Measurements from ENCODE around the gene CAPZB.

CAPZB gene

DNA sequence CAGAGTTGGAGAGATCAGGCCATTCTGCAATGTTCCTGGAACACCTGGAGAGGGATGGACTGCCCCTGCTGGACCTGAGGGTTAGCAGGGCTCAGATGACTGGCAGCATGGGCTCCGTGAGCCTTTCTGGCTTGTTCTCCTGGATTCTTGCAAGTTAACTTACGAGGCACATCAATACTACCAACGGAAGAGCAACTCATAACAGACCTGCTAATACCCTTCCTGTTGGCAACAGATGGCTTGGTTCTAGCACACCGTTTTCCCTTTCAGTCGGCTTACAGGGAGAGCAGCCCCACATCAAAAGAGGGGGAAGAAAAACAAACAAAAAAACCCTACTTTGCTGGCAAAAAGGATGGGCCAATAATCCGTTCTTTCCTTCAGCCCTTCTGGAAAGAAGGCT lies 125.3 kb downstream of the CAPZB start:
- H3K4me3 ChIP-seq (ENCODE audit: low read depth, low read length): no peak overlapping the region
- TF ChIP-seq, protein P1, sequence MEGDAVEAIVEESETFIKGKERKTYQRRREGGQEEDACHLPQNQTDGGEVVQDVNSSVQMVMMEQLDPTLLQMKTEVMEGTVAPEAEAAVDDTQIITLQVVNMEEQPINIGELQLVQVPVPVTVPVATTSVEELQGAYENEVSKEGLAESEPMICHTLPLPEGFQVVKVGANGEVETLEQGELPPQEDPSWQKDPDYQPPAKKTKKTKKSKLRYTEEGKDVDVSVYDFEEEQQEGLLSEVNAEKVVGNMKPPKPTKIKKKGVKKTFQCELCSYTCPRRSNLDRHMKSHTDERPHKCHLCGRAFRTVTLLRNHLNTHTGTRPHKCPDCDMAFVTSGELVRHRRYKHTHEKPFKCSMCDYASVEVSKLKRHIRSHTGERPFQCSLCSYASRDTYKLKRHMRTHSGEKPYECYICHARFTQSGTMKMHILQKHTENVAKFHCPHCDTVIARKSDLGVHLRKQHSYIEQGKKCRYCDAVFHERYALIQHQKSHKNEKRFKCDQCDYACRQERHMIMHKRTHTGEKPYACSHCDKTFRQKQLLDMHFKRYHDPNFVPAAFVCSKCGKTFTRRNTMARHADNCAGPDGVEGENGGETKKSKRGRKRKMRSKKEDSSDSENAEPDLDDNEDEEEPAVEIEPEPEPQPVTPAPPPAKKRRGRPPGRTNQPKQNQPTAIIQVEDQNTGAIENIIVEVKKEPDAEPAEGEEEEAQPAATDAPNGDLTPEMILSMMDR (conservative IDR thresholded peaks at IDR 0.05; ENCODE audit: low read depth, low read length): no peak
- no peak for DNase-seq (ENCODE audit: low read depth)

DNA sequence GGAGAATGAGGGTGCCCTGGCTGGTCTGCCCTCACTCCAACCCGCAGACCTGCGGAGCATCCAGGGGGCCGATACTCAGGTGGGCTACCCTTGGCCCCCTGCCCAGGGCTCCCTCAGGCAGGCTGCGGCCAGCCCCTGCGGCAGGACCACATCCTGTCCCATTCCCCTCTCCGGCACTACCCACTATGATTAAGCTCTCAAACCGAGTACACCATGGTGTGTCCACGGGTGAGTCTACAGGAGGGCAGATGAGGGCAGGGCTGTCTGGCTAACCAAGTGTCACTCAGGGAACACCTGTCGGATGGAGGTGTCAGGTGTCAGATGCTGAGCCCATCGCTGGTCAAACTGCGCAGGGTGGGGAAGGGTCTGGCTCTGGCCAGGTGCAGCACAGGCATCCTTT lies 126.0 kb downstream of the CAPZB start:
- TF ChIP-seq, protein P1 (conservative IDR thresholded peaks at IDR 0.05; ENCODE audit: low read depth, low read length): no peak
- no peak overlapping the region for H3K4me3 ChIP-seq (ENCODE audit: low read depth, low read length)
- no peak for DNase-seq (ENCODE audit: low read depth)

DNA sequence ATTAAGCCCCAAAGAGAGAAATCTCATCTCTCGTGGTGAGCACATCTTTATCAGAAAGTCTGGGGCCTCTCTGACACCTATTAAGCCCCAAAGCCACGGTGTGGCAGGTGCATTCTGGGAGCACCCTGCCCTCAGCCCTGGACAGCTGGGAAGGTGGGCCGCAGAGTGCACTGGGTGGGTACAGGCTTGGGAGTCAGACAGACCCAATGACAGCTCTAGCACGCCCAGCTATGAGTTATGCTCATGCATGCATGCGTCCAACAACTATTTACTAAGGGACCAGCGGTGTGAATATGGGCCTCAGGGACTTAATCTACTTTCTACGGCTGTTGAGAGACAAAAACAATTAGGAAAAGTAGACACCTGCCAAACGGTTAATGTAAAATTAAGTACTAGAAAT lies 126.6 kb downstream of the CAPZB start:
- no peak for DNase-seq (ENCODE audit: low read depth)
- TF ChIP-seq, protein P1 (conservative IDR thresholded peaks at IDR 0.05; ENCODE audit: low read depth, low read length): no peak
- H3K4me3 ChIP-seq (ENCODE audit: low read depth, low read length): no peak overlapping the region

DNA sequence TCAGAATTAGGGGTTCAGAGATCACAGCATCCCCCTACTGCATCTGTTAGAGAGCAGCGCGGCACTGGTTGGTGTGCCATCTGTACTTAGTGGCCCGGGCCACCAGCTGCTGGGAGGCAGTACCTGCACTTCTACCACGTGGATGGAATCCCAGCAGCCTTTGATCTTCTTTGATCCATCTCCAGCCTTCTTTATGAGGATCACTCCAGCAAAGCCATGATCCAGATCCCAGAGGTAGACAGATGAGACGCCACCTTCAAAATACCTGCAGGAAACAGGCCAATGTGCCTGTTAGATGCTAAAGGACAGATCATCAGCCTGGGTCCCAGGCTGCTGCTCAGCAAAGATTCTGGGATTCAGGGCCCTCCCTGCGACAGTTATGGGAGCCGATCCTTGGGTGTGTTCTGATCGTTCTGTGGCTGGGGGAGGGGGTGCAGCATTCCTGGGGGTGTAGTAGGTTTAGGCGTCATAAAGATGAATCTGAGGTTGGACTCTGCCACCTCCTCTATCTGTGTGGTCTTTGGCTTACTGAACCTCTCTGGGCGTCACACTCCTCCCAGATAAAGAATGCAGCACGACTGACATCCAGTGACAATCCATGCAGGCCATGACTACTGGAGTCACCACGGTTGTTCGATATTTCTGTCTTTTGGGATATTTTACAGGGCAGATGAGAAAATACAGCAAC lies 127.9 kb downstream of the CAPZB start:
- TF ChIP-seq, protein P1 (conservative IDR thresholded peaks at IDR 0.05; ENCODE audit: low read depth, low read length): no peak
- H3K4me3 ChIP-seq (ENCODE audit: low read depth, low read length): no peak overlapping the region
- DNase-seq (ENCODE audit: low read depth): no peak

DNA sequence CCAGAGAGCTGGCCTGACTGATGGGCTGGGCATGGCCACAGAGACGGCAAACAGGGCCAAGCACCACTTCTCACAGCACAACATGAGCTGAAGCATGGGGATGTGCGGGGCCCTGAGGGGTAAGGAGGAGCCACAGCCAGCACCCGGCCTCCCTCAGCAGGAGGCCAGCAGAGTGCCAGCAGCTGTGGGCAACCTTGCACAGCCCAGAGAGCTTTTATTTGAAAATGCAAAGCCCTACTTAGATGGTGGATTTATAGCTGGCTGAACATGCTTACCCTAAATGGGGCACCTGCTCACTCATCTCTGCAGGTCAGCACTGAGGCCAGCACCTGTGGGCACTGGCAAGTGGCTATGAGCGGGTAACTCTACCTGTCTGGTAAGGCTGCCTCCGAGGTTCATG lies 129.1 kb downstream of the CAPZB start:
- DNase-seq (ENCODE audit: low read depth): no peak
- no peak overlapping the region for H3K4me3 ChIP-seq (ENCODE audit: low read depth, low read length)
- TF ChIP-seq, protein P1 (conservative IDR thresholded peaks at IDR 0.05; ENCODE audit: low read depth, low read length): no peak

DNA sequence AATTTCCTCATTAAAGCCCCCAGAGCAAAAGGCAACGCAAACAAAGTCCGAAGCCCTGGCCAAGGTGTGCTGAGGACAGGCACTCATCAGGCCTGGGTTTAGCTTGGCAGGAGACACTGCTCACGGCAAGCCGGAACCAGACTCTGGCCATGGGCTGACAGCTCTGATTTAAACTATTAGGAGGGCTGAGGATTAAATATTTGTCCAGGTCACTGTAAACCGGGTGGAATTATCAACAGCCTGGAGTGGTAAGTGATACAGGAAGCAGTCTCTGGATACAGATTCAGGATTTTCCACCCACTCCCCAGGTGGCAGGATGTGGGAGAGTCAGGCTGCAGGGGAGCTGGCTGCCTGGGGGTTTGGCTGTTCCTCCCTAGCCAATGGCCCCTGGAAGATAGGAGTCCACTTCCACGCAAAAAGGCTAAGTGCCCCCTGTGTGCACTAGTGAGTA lies 130.8 kb downstream of the CAPZB start:
- no peak for DNase-seq (ENCODE audit: low read depth)
- TF ChIP-seq, protein P1 (conservative IDR thresholded peaks at IDR 0.05; ENCODE audit: low read depth, low read length): peak; percentile 5
- no peak overlapping the region for H3K4me3 ChIP-seq (ENCODE audit: low read depth, low read length)

DNA sequence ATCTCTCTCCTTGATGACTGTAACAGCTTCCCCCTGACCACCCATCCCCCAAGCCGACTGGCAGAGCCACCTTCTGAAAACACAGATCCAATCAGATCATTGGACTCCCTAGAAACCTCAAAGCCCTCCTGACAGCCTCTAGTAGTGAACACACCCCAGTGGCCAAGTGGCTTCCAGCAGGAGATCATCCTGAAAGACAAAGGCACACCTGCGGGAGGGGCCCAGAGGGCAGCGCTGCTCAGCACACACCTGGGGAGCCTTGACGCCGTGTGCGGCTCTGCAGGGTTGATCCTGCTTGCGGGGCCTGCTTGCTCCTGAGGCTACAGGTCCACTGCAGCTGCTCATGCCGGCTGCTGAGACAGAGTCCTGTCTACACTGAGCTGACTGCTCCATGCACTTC lies 131.7 kb downstream of the CAPZB start:
- TF ChIP-seq, protein P1 (conservative IDR thresholded peaks at IDR 0.05; ENCODE audit: low read depth, low read length): no peak
- DNase-seq (ENCODE audit: low read depth): no peak
- H3K4me3 ChIP-seq (ENCODE audit: low read depth, low read length): no peak overlapping the region

All from choroid plexus epithelial cell (primary cell).